AG10803 (cell line): ENCODE measurements around the gene RNF208.

ENCODE experiments used
- DNase-seq: peaks from one replicate; pipeline ENCODE4 v3.0.0; 2010; ENCODE audit warnings: low read depth
- H3K4me3 ChIP-seq: 2 replicates; pipeline ENCODE4 v1.5.1; 2011; ENCODE audit warnings: mild to moderate bottlenecking, low read length, control low read depth
- CTCF ChIP-seq: conservative IDR thresholded peaks from 2 replicates; pipeline ENCODE4 v1.5.1; 2011; ENCODE audit warnings: mild to moderate bottlenecking, low read length, control low read depth, inconsistent platforms

RNF208 gene

GRCh38 chr9:137181680-137182079 lies 40.4 kb downstream of the RNF208 start:
- no peak for DNase-seq
- no peak overlapping the region for H3K4me3 ChIP-seq
- TF ChIP-seq CTCF = no peak

GRCh38 chr9:137180491-137180890 lies 41.5 kb downstream of the RNF208 start:
- no peak for DNase-seq
- no peak overlapping the region for H3K4me3 ChIP-seq
- TF ChIP-seq CTCF = no peak

- TF ChIP-seq CTCF = no peak
- no peak for DNase-seq
Observed at GRCh38 chr9:137179761-137180160, 42.3 kb downstream of the RNF208 start.

GRCh38 chr9:137178939-137179630 lies 43.0 kb downstream of the RNF208 start:
- DNase-seq = no peak
- H3K4me3 ChIP-seq = no peak overlapping the region
- TF ChIP-seq CTCF = no peak

More at GRCh38 chr9:137179761-137180160, 42.3 kb downstream of the RNF208 start:
- no peak overlapping the region for H3K4me3 ChIP-seq

GRCh38 chr9:137178201-137178938 lies 43.7 kb downstream of the RNF208 start:
- no peak for DNase-seq
- no peak overlapping the region for H3K4me3 ChIP-seq
- no peak for TF ChIP-seq CTCF

GRCh38 chr9:137176302-137177182 lies 45.5 kb downstream of the RNF208 start:
- peak; percentile 63 for TF ChIP-seq CTCF
- no peak overlapping the region for H3K4me3 ChIP-seq
- DNase-seq = no peak
